Loucy (cell line): ENCODE data around the gene CXCL12.

Experiments
- CTCF ChIP-seq: fragments of 200-600 bp; sonication (generic); conservative IDR thresholded peaks from 2 replicates; pipeline ENCODE4 v1.5.1; 2014; ENCODE audit warnings: mild to moderate bottlenecking, antibody characterized with exemption, low read length
- EZH2phosphoT487 ChIP-seq: fragments of 200-600 bp; IDR thresholded peaks from 2 replicates; pipeline ENCODE4 v1.6.1; 2018; ENCODE audit warnings: antibody characterized with exemption, mild to moderate bottlenecking, moderate library complexity, borderline replicate concordance

- TF ChIP-seq CTCF (no peak), EZH2phosphoT487 (no peak)
Observed at GRCh38 chr10:44380829-44381600, 3.9 kb downstream of the CXCL12 start.
